A549 (cell line): ENCODE results near the gene COG2. TPM values are rescaled to one million over a fixed set of nuclear protein-coding genes. Genes with fewer than 3 reads are reported as not detected.

Experiments
- ATAC-seq, 2 experiments: fragments of 200-7000 bp in 1 of 2; fragments of >200 bp in 1 of 2; cut with Nextera tagmentation in 1 of 2; cut with Tn5 transposase in 1 of 2; 3 replicates each; pipeline versions ENCODE4 v1.8.0 to v1.9.1; 2018 to 2020; ENCODE audit warnings: mild to moderate bottlenecking in 1 of 2, moderate library complexity in 1 of 2
- CTCF ChIA-PET: fragments of 300-600 bp; sonication (Branson Sonifier 250); formaldehyde crosslinking; extraction: SDS; loops from one replicate; lab custom pipeline; 2021; ENCODE audit warnings: antibody characterized with exemption, inconsistent platforms; lab: Yijun Ruan, JAX
- POLR2A ChIA-PET: fragments of 350-600 bp; formaldehyde crosslinking; extraction: SDS; loops from one replicate; lab custom pipeline; 2021; ENCODE audit warnings: antibody characterized with exemption, inconsistent platforms; lab: Yijun Ruan, JAX
- DNase-seq, 2 experiments: peaks; one replicate each; pipeline versions ENCODE4 v3.0.0 to v3.0.0-alpha.2; 2011 to 2016; ENCODE audit warnings: low read depth in 1 of 2, low spot score in 1 of 2
- FAIRE-seq: peaks from 2 replicates; lab custom pipeline; 2011; peaks lifted over from hg19 to GRCh38; lab: Jason Lieb, UNC
- H3K27ac ChIP-seq, 2 experiments: fragments of >200 bp; sonication (Bioruptor Twin); formaldehyde crosslinking; 3 replicates each; pipeline ENCODE4 v1.5.1; 2016 to 2017
- H3K4me1 ChIP-seq: fragments of >200 bp; sonication (Bioruptor Twin); formaldehyde crosslinking; 3 replicates; pipeline ENCODE4 v1.6.1; 2016
- H3K4me2 ChIP-seq: fragments of >200 bp; sonication (Bioruptor Twin); formaldehyde crosslinking; 3 replicates; pipeline ENCODE4 v1.6.1; 2016
- H3K4me3 ChIP-seq: fragments of >200 bp; sonication (Bioruptor Twin); formaldehyde crosslinking; 3 replicates; pipeline ENCODE4 v1.5.1; 2016
- H3K9me3 ChIP-seq: fragments of >200 bp; sonication (Bioruptor Twin); formaldehyde crosslinking; 3 replicates; pipeline ENCODE4 v1.6.1; 2016
- BCL3 ChIP-seq: fragments of >200 bp; sonication (Bioruptor Twin); formaldehyde crosslinking; IDR thresholded peaks from 3 replicates; pipeline ENCODE4 v1.6.1; 2016
- CBX8 ChIP-seq: fragments of 200-600 bp; sonication (generic); IDR thresholded peaks from 2 replicates; pipeline ENCODE4 v1.6.1; 2016
- CEBPB ChIP-seq, 2 experiments: fragments of >200 bp in 1 of 2; sonication (Bioruptor Twin) in 1 of 2; formaldehyde crosslinking in 1 of 2; IDR thresholded peaks; 2 replicates each; pipeline ENCODE4 v1.6.1; 2012 to 2016
- CTCF ChIP-seq: fragments of >200 bp; sonication (Bioruptor Twin); formaldehyde crosslinking; IDR thresholded peaks from 3 replicates; pipeline ENCODE4 v1.5.1; 2016
- EHF ChIP-seq: fragments of 250-450 bp; sonication (Bioruptor Pico); IDR thresholded peaks from 2 replicates; pipeline ENCODE4 v1.5.0; 2020; ENCODE audit warnings: mild to moderate bottlenecking
- EP300 ChIP-seq, 2 experiments: fragments of >200 bp; sonication (Bioruptor Twin); formaldehyde crosslinking; IDR thresholded peaks; 2 replicates in 1 of 2; 3 replicates in 1 of 2; pipeline ENCODE4 v1.6.1; 2016 to 2017
- FOXS1 ChIP-seq: fragments of 250-450 bp; sonication (Bioruptor Pico); IDR thresholded peaks from 2 replicates; pipeline ENCODE4 v1.5.0; 2020; ENCODE audit warnings: mild to moderate bottlenecking, moderate library complexity
- HES2 ChIP-seq: fragments of >200 bp; sonication (Bioruptor Twin); formaldehyde crosslinking; IDR thresholded peaks from 2 replicates; pipeline ENCODE4 v1.6.1; 2016
- HOXA7 ChIP-seq: fragments of 250-450 bp; sonication (Bioruptor Pico); IDR thresholded peaks from 2 replicates; pipeline ENCODE4 v1.5.0; 2020; ENCODE audit warnings: mild to moderate bottlenecking, moderate library complexity
- HOXB13 ChIP-seq: fragments of 250-450 bp; sonication (Bioruptor Pico); IDR thresholded peaks from 2 replicates; pipeline ENCODE4 v1.5.0; 2020; ENCODE audit warnings: low read depth, mild to moderate bottlenecking, moderate library complexity
- HOXB5 ChIP-seq: fragments of 250-450 bp; sonication (Bioruptor Pico); IDR thresholded peaks from 2 replicates; pipeline ENCODE4 v1.5.0; 2020; ENCODE audit warnings: mild to moderate bottlenecking, moderate library complexity
- JUNB ChIP-seq: fragments of >200 bp; sonication (Bioruptor Twin); formaldehyde crosslinking; IDR thresholded peaks from 2 replicates; pipeline ENCODE4 v1.6.1; 2016
- MAZ ChIP-seq: fragments of 150-350 bp; IDR thresholded peaks from 2 replicates; pipeline ENCODE4 v1.6.1; 2014; ENCODE audit warnings: antibody characterized with exemption, low read depth, low read length, borderline replicate concordance
- NFE2L2 ChIP-seq: fragments of 150-350 bp; conservative IDR thresholded peaks from 2 replicates; pipeline ENCODE4 v1.6.1; 2014; ENCODE audit warnings: low read length
- NPAS2 ChIP-seq: fragments of 250-450 bp; sonication (Bioruptor Pico); IDR thresholded peaks from 2 replicates; pipeline ENCODE4 v1.8.0; 2022; ENCODE audit warnings: mild to moderate bottlenecking, moderate library complexity, borderline replicate concordance
- NR3C1 ChIP-seq: fragments of >200 bp; sonication (Bioruptor Twin); formaldehyde crosslinking; IDR thresholded peaks from 3 replicates; pipeline ENCODE4 v1.6.1; 2017
- PHF8 ChIP-seq: fragments of 200-600 bp; sonication (generic); IDR thresholded peaks from 2 replicates; pipeline ENCODE4 v1.6.1; 2016; ENCODE audit warnings: low read depth, mild to moderate bottlenecking, antibody characterized with exemption, moderate library complexity, borderline replicate concordance
- POLR2A ChIP-seq: IDR thresholded peaks from 2 replicates; pipeline ENCODE4 v1.6.1; 2012; ENCODE audit warnings: mild to moderate bottlenecking, low read length
- RAD21 ChIP-seq, 2 experiments: fragments of >200 bp in 1 of 2; sonication (Bioruptor Twin) in 1 of 2; formaldehyde crosslinking in 1 of 2; IDR thresholded peaks in 1 of 2; conservative IDR thresholded peaks in 1 of 2; 2 replicates in 1 of 2; 3 replicates in 1 of 2; pipeline ENCODE4 v1.6.1; 2012 to 2018; ENCODE audit warnings: inconsistent platforms in 1 of 2
- RARB ChIP-seq: fragments of 250-450 bp; sonication (Bioruptor Pico); IDR thresholded peaks from 2 replicates; pipeline ENCODE4 v1.8.0; 2021; ENCODE audit warnings: mild to moderate bottlenecking, moderate library complexity
- RFX5 ChIP-seq: fragments of 450-650 bp; IDR thresholded peaks from 2 replicates; pipeline ENCODE4 v1.7.1; 2014; ENCODE audit warnings: antibody characterized with exemption, mild to moderate bottlenecking, moderate library complexity
- RNF2 ChIP-seq: fragments of 200-600 bp; sonication (generic); IDR thresholded peaks from 2 replicates; pipeline ENCODE4 v1.6.1; 2016; ENCODE audit warnings: low read depth, mild to moderate bottlenecking, antibody characterized with exemption, moderate library complexity, borderline replicate concordance
- SMC3 ChIP-seq: fragments of >200 bp; sonication (Bioruptor Twin); formaldehyde crosslinking; IDR thresholded peaks from 3 replicates; pipeline ENCODE4 v1.6.1; 2018; ENCODE audit warnings: inconsistent platforms
- ZSCAN20 ChIP-seq: fragments of 250-450 bp; sonication (Bioruptor Pico); IDR thresholded peaks from 2 replicates; pipeline ENCODE4 v1.8.0; 2022; ENCODE audit warnings: mild to moderate bottlenecking, moderate library complexity
- WGBS: methylation state at CpG from one replicate; pipeline ENCODE4 v1.1.6; 2017; ENCODE audit errors: missing lambda C conversion rate; 5-methylcytosine and 5-hydroxymethylcytosine counted together
- polyA plus RNA-seq, 4 experiments: library from polyadenylated mRNA; depleted of rRNA in 3 of 4; stranded (reverse); fragments of >200 nt; fragmentation: RNase III in 1 of 4; extraction: RNeasy Plus Mini Kit Qiagen cat#74134 plus additional on column Dnase treatment in 1 of 4; gene quantifications; 2 replicates in 3 of 4; 3 replicates in 1 of 4; pipeline ENCODE4 v1.2.3, GENCODE V29; 2011 to 2017

COG2 gene
- polyA plus RNA-seq, 2 of the 4 experiments (the other 2 are of a cell fraction), result 23.0 to 34.2 TPM

GRCh38 chr1:230706020-230706699 is 63.9 kb downstream of the COG2 start:
- H3K9me3 ChIP-seq, result no peaks in the 10 kb centered on the region
- peaks cover 5% of the 10 kb centered on the region; the same call in 1 of the 3 replicates for H3K4me1 ChIP-seq
- ChIA-PET POLR2A (no interaction called here), CTCF (no interaction called here)
- H3K4me3 ChIP-seq, result no peak overlapping the region
- DNase-seq, result no peak
- TF ChIP-seq EHF (CRISPR knock-in tag), result no peak
- TF ChIP-seq HOXB13 (CRISPR knock-in tag), result no peak
- TF ChIP-seq HOXB5 (CRISPR knock-in tag), result no peak
- no peak for TF ChIP-seq CEBPB (IDR thresholded peaks at IDR 0.05)
- no peak for TF ChIP-seq BCL3
- no peak for TF ChIP-seq CBX8
- no peak for TF ChIP-seq HOXA7 (CRISPR knock-in tag)
- TF ChIP-seq, all 56 proteins: peak for 0
- H3K27ac ChIP-seq, result no peak overlapping the region
- ATAC-seq, result no peak
- FAIRE-seq, result no peak
- no peak overlapping the region for H3K4me2 ChIP-seq
- WGBS, result 63% methylated on average over 8 of the region's 9 CpGs

- ATAC-seq, result no peak
- WGBS, result 66% methylated on average over 20 of the region's 20 CpGs
- Histone ChIP-seq H3K4me2 (no peak overlapping the region), H3K9me3 (no peaks in the 10 kb centered on the region)
- no peak for DNase-seq
- TF ChIP-seq EP300 (IDR thresholded peaks at IDR 0.05) (no peak), CEBPB (IDR thresholded peaks at IDR 0.05) (no peak), RAD21 (conservative IDR thresholded peaks at IDR 0.05 in 1 of 2, IDR thresholded peaks at IDR 0.05 in 1 of 2) (no peak), HES2 (no peak), PHF8 (no peak), SMC3 (no peak), ZSCAN20 (CRISPR knock-in tag) (no peak), POLR2A (no peak), MAZ (no peak), FOXS1 (CRISPR knock-in tag) (no peak), RNF2 (no peak), CTCF (no peak), NR3C1 (no peak), NPAS2 (CRISPR knock-in tag) (no peak), RFX5 (no peak), JUNB (no peak), NFE2L2 (no peak), RARB (CRISPR knock-in tag) (no peak)
- TF ChIP-seq, all 56 proteins: peak for 0
- Histone ChIP-seq H3K4me3 (no peak overlapping the region), H3K27ac (no peak overlapping the region), H3K4me1 (peaks cover 5% of the 10 kb centered on the region; the same call in 1 of the 3 replicates)
- ChIA-PET CTCF (interaction anchor here (0.5 kb wide), 1 partner anchor 34 kb away, joined by 3 read pairs; no protein-coding TSS in a partner anchor), POLR2A (no interaction called here)
- FAIRE-seq, result no peak
Measured at GRCh38 chr1:230706887-230707731, 64.8 kb downstream of the COG2 start.
